PC-3 (cell line): ENCODE measurements around the gene MARK2. TPM values are rescaled to one million over a fixed set of nuclear protein-coding genes. Genes with fewer than 3 reads are reported as not detected.

Experiments
- ATAC-seq: fragments of 200-7000 bp; cut with Tn5 transposase; 2 replicates; pipeline ENCODE4 v1.9.1; 2020; ENCODE audit warnings: mild to moderate bottlenecking, moderate library complexity
- BruUV-seq: library from RNA; stranded (reverse); fragments of 400-500 nt; replicated peaks from 2 replicates; lab custom pipeline; 2021; lab: Mats Ljungman, UMichigan
- CTCF ChIA-PET: fragments of 300-600 bp; sonication (Branson Sonifier 250); formaldehyde crosslinking; loops from one replicate; lab custom pipeline; 2022; ENCODE audit warnings: antibody characterized with exemption; lab: Charles Lee
- POLR2A ChIA-PET: fragments of 300-600 bp; sonication (Branson Sonifier 250); formaldehyde crosslinking; loops from one replicate; lab custom pipeline; 2022; ENCODE audit warnings: antibody characterized with exemption; ENCODE audit not compliant: unreplicated experiment; lab: Charles Lee
- DNase-seq: peaks from one replicate; pipeline ENCODE4 v3.0.0-alpha.2; 2015
- H2AFZ ChIP-seq: fragments of 300-600 bp; sonication (generic); 2 replicates; pipeline ENCODE4 v1.6.0; 2016; ENCODE audit warnings: antibody characterized with exemption, low read length
- H3F3A ChIP-seq: fragments of 300-600 bp; sonication (generic); one replicate; pipeline ENCODE4 v1.6.0; 2017; ENCODE audit warnings: antibody characterized with exemption, low read length, control low read depth, mild to moderate bottlenecking; ENCODE audit not compliant: unreplicated experiment
- H3K27ac ChIP-seq: fragments of 300-600 bp; sonication (generic); 2 replicates; pipeline ENCODE4 v1.5.1; 2016; ENCODE audit warnings: mild to moderate bottlenecking, low read length
- H3K27me3 ChIP-seq: fragments of 300-600 bp; sonication (generic); 2 replicates; pipeline ENCODE4 v1.6.1; 2016; ENCODE audit warnings: low read length, mixed read lengths
- H3K36me3 ChIP-seq: fragments of 300-600 bp; sonication (generic); 2 replicates; pipeline ENCODE4 v1.6.1; 2016; ENCODE audit warnings: low read depth, mixed run types, low read length, mixed read lengths
- H3K4me1 ChIP-seq: fragments of 300-600 bp; sonication (generic); 2 replicates; pipeline ENCODE4 v1.5.1; 2016; ENCODE audit warnings: low read length; ENCODE audit not compliant: insufficient read depth
- H3K4me2 ChIP-seq: fragments of 300-600 bp; sonication (generic); 2 replicates; pipeline ENCODE4 v1.6.0; 2016; ENCODE audit warnings: low read length
- H3K4me3 ChIP-seq: fragments of 300-600 bp; sonication (generic); 2 replicates; pipeline ENCODE4 v1.5.1; 2016; ENCODE audit warnings: mild to moderate bottlenecking, low read length, mixed read lengths
- H3K79me2 ChIP-seq: fragments of 300-600 bp; sonication (generic); 2 replicates; pipeline ENCODE4 v1.6.1; 2017; ENCODE audit warnings: low read length, mixed read lengths
- H3K9ac ChIP-seq: fragments of 300-600 bp; sonication (generic); 2 replicates; pipeline ENCODE4 v1.6.0; 2016; ENCODE audit warnings: mild to moderate bottlenecking, low read length
- H3K9me2 ChIP-seq: fragments of 300-600 bp; sonication (generic); replicated peaks from 2 replicates; pipeline ENCODE4 v1.6.1; 2016; ENCODE audit warnings: mixed run types, low read length, mixed read lengths
- H3K9me3 ChIP-seq: fragments of 300-600 bp; sonication (generic); 2 replicates; pipeline ENCODE4 v1.6.1; 2016; ENCODE audit warnings: low read length, mixed read lengths
- H4K20me1 ChIP-seq: fragments of 300-600 bp; sonication (generic); 2 replicates; pipeline ENCODE4 v1.6.1; 2016; ENCODE audit warnings: low read length, mixed read lengths
- EZH2 ChIP-seq: fragments of 300-600 bp; sonication (generic); IDR thresholded peaks from one replicate; pipeline ENCODE4 v1.6.1; 2017; ENCODE audit warnings: antibody characterized with exemption, mild to moderate bottlenecking, low read length; ENCODE audit not compliant: unreplicated experiment
- EZH2phosphoT487 ChIP-seq: fragments of 300-600 bp; sonication (generic); IDR thresholded peaks from 2 replicates; pipeline ENCODE4 v1.6.1; 2018; ENCODE audit warnings: mild to moderate bottlenecking, antibody characterized with exemption, low read length, borderline replicate concordance
- intact Hi-C: fragments of 100-400 bp; cut with micrococcal nuclease; formaldehyde crosslinking; loops from 2 replicates; pipeline ENCODE4 v1.9.0; 2023
- total RNA-seq: library from RNA; depleted of rRNA; stranded (reverse); fragments of >200 nt; gene quantifications from 2 replicates; pipeline ENCODE4 v1.2.3, GENCODE V29; 2014
- TF ChIP-seq, protein P1 (sequence below): fragments of 300-600 bp; sonication (generic); conservative IDR thresholded peaks from 2 replicates; pipeline ENCODE4 v1.5.1; 2017; ENCODE audit warnings: antibody characterized with exemption, low read depth, mild to moderate bottlenecking, low read length

MARK2 gene
- total RNA-seq, 1 experiment from 2014 or later: 60.1 TPM

- no peak for TF ChIP-seq EZH2
- TF ChIP-seq, protein P1, sequence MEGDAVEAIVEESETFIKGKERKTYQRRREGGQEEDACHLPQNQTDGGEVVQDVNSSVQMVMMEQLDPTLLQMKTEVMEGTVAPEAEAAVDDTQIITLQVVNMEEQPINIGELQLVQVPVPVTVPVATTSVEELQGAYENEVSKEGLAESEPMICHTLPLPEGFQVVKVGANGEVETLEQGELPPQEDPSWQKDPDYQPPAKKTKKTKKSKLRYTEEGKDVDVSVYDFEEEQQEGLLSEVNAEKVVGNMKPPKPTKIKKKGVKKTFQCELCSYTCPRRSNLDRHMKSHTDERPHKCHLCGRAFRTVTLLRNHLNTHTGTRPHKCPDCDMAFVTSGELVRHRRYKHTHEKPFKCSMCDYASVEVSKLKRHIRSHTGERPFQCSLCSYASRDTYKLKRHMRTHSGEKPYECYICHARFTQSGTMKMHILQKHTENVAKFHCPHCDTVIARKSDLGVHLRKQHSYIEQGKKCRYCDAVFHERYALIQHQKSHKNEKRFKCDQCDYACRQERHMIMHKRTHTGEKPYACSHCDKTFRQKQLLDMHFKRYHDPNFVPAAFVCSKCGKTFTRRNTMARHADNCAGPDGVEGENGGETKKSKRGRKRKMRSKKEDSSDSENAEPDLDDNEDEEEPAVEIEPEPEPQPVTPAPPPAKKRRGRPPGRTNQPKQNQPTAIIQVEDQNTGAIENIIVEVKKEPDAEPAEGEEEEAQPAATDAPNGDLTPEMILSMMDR: no peak
- no peak for TF ChIP-seq EZH2phosphoT487
- Histone ChIP-seq H4K20me1 (peaks cover 19% of the 10 kb centered on the region), H3K9ac (no peak overlapping the region), H3K4me2 (no peak overlapping the region), H3K27me3 (no peaks in the 10 kb centered on the region), H3K9me2 (no peaks in the 10 kb centered on the region), H3K4me3 (no peak overlapping the region), H3K36me3 (peaks cover 3% of the 10 kb centered on the region; the same call in 1 of the 2 replicates), H3K27ac (no peak overlapping the region), H3K79me2 (peaks cover 95% of the 10 kb centered on the region), H3K9me3 (no peaks in the 10 kb centered on the region), H3K4me1 (peaks cover 14% of the 10 kb centered on the region), H3F3A (no peaks in the 10 kb centered on the region), H2AFZ (no peak overlapping the region)
- ChIA-PET CTCF (no interaction called here), POLR2A (interaction anchor here (1.0 kb wide), 1 partner anchor 18 kb away, joined by 6 read pairs; no protein-coding TSS in a partner anchor)
- intact Hi-C loops: no loop called here
- no peak for DNase-seq
- no TSS peak for BruUV-seq
- ATAC-seq: no peak
Observed at GRCh38 chr11:63851364-63851763, 12.5 kb downstream of the MARK2 start.

- BruUV-seq: no TSS peak
- Histone ChIP-seq H3K9ac (no peak overlapping the region), H3K27me3 (no peaks in the 10 kb centered on the region), H3K9me3 (no peaks in the 10 kb centered on the region), H3K36me3 (peaks cover 3% of the 10 kb centered on the region; the same call in 1 of the 2 replicates), H3K9me2 (no peaks in the 10 kb centered on the region), H4K20me1 (peaks cover 10% of the 10 kb centered on the region; the same call in 1 of the 2 replicates), H3K4me1 (no peaks in the 10 kb centered on the region), H2AFZ (no peak overlapping the region), H3K4me2 (no peak overlapping the region), H3K79me2 (peaks cover 92% of the 10 kb centered on the region), H3K27ac (no peak overlapping the region), H3F3A (no peaks in the 10 kb centered on the region), H3K4me3 (no peak overlapping the region)
- TF ChIP-seq, protein P1: no peak
- no peak for TF ChIP-seq EZH2phosphoT487
- no peak for TF ChIP-seq EZH2
- ATAC-seq (no peak), DNase-seq (no peak)
- POLR2A ChIA-PET: no interaction called here
- CTCF ChIA-PET: no interaction called here
- intact Hi-C loops: no loop called here
Observed at GRCh38 chr11:63853476-63853875, 14.6 kb downstream of the MARK2 start.

DNA sequence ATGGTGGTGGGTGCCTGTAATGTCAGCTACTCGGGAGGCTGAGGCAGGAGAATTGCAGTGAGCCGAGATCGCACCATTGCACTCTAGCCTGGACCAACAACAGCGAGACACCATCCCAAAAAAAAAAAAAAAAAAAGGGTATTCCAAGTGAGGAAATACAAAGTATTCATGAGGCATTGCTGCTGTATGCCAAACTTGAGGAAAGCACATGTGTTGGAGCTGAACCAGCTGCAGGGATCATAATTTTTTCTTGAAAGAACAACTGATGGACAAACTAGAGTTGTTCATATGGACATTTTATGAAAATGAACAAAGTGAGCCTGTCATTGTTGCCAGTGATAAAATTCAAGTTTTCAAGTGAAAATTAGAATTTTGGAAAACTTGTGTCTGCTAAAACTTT, 15.8 kb downstream of the MARK2 start:
- no peaks in the 10 kb centered on the region for H3K27me3 ChIP-seq
- DNase-seq (no peak), ATAC-seq (no peak)
- H3K4me3 ChIP-seq: no peak overlapping the region
- H3K4me1 ChIP-seq: no peaks in the 10 kb centered on the region
- no peak overlapping the region for H3K9ac ChIP-seq
- TF ChIP-seq EZH2 (no peak), EZH2phosphoT487 (no peak)
- TF ChIP-seq, protein P1: no peak
- no peaks in the 10 kb centered on the region for H3K9me2 ChIP-seq
- H3K36me3 ChIP-seq: peaks cover 3% of the 10 kb centered on the region; the same call in 1 of the 2 replicates
- H3K27ac ChIP-seq: no peak overlapping the region
- BruUV-seq: no TSS peak
- H3F3A ChIP-seq: no peaks in the 10 kb centered on the region
- intact Hi-C loops: no loop called here
- H2AFZ ChIP-seq: no peak overlapping the region
- peaks cover 92% of the 10 kb centered on the region for H3K79me2 ChIP-seq
- ChIA-PET POLR2A (no interaction called here), CTCF (no interaction called here)
- H4K20me1 ChIP-seq: peaks cover 17% of the 10 kb centered on the region; the same call in 1 of the 2 replicates
- no peaks in the 10 kb centered on the region for H3K9me3 ChIP-seq
- H3K4me2 ChIP-seq: no peak overlapping the region
